H1 (cell line): ENCODE data around the gene PDXDC1. TPM values are rescaled to one million over a fixed set of nuclear protein-coding genes. Genes with fewer than 3 reads are reported as not detected.
"Not testable (repeated sequence)": the region's sequence is repeated elsewhere in the genome, so short reads cannot be mapped to it uniquely, and the experiment has no call there.

Source experiments
- CTCF ChIA-PET: fragments of 300-600 bp; sonication (Branson Sonifier 250); formaldehyde crosslinking; loops from one replicate; lab custom pipeline; 2021; ENCODE audit not compliant: partially characterized antibody; lab: Charles Lee
- POLR2A ChIA-PET: fragments of 300-600 bp; sonication (Branson Sonifier 250); formaldehyde crosslinking; loops from one replicate; lab custom pipeline; 2021; ENCODE audit warnings: inconsistent platforms; ENCODE audit not compliant: partially characterized antibody; lab: Charles Lee
- DNase-seq, 2 experiments: peaks; one replicate each; pipeline versions ENCODE4 v3.0.0 to v3.0.0-alpha.2; 2010 to 2022; ENCODE audit warnings: low spot score in 2 of 2, low read depth in 1 of 2, mixed read lengths in 1 of 2
- FAIRE-seq: peaks from 2 replicates; lab custom pipeline; 2011; peaks lifted over from hg19 to GRCh38; lab: Jason Lieb, UNC
- H2AFZ ChIP-seq: 2 replicates; pipeline ENCODE4 v1.8.1; 2012; ENCODE audit warnings: low read length, inconsistent platforms
- H2AK5ac ChIP-seq: 2 replicates; pipeline ENCODE4 v1.6.1; 2013; ENCODE audit warnings: low read depth, low read length
- H2BK120ac ChIP-seq: replicated peaks from 2 replicates; pipeline ENCODE3; 2013; ENCODE audit warnings: low read depth, low read length, inconsistent platforms
- H2BK12ac ChIP-seq: 2 replicates; pipeline ENCODE4 v1.6.1; 2013; ENCODE audit warnings: low read depth, low read length
- H2BK15ac ChIP-seq: 2 replicates; pipeline ENCODE4 v1.6.1; 2013; ENCODE audit warnings: low read length
- H2BK20ac ChIP-seq: 2 replicates; pipeline ENCODE4 v1.6.1; 2013; ENCODE audit warnings: low read length
- H2BK5ac ChIP-seq: 2 replicates; pipeline ENCODE4 v1.6.1; 2013; ENCODE audit warnings: low read depth, low read length
- H3K14ac ChIP-seq: 2 replicates; pipeline ENCODE4 v1.6.1; 2013; ENCODE audit warnings: inconsistent platforms; ENCODE audit not compliant: insufficient read length
- H3K18ac ChIP-seq: 2 replicates; pipeline ENCODE4 v1.6.1; 2013; ENCODE audit warnings: low read length; ENCODE audit errors: extremely low read depth
- H3K23ac ChIP-seq: 2 replicates; pipeline ENCODE4 v1.6.1; 2013; ENCODE audit warnings: inconsistent platforms; ENCODE audit not compliant: insufficient read length
- H3K23me2 ChIP-seq: 2 replicates; pipeline ENCODE4 v1.6.1; 2013; ENCODE audit warnings: low read depth, low read length
- H3K27ac ChIP-seq: 2 replicates; pipeline ENCODE4 v1.6.1; 2011; ENCODE audit warnings: low read depth, low read length, inconsistent platforms
- H3K27me3 ChIP-seq, 4 experiments: replicated peaks in 1 of 4; 1 replicate in 1 of 4; 2 replicates in 3 of 4; pipeline versions ENCODE4 v1.6.1 to v1.8.1; 2011 to 2013; ENCODE audit warnings: low read length in 3 of 4, mild to moderate bottlenecking in 3 of 4, inconsistent platforms in 2 of 4, mixed read lengths in 2 of 4, moderate library complexity in 1 of 4; ENCODE audit not compliant: control insufficient read depth in 3 of 4, insufficient read depth in 3 of 4; ENCODE audit errors: extremely low read depth in 1 of 4
- H3K36me3 ChIP-seq, 4 experiments: 2 replicates each; pipeline versions ENCODE4 v1.6.1 to v1.8.1; 2011 to 2013; ENCODE audit warnings: mild to moderate bottlenecking in 4 of 4, low read length in 3 of 4, moderate library complexity in 2 of 4, control low read depth in 1 of 4, inconsistent platforms in 1 of 4; ENCODE audit not compliant: insufficient read depth in 4 of 4, control insufficient read depth in 2 of 4
- H3K4ac ChIP-seq: replicated peaks from 2 replicates; pipeline ENCODE3; 2013; ENCODE audit warnings: low read length, low read depth, mixed read lengths, inconsistent platforms; ENCODE audit not compliant: insufficient read length
- H3K4me1 ChIP-seq, 4 experiments: replicated peaks in 1 of 4; 1 replicate in 1 of 4; 2 replicates in 3 of 4; pipeline versions ENCODE4 v1.6.1 to v1.8.1; 2011 to 2013; ENCODE audit warnings: low read length in 3 of 4, inconsistent platforms in 2 of 4, mixed read lengths in 1 of 4; ENCODE audit not compliant: insufficient read depth in 4 of 4, control insufficient read depth in 3 of 4
- H3K4me2 ChIP-seq, 2 experiments: 2 replicates each; pipeline versions ENCODE4 v1.6.1 to v1.8.1; 2011 to 2013; ENCODE audit warnings: low read depth in 2 of 2, low read length in 2 of 2, control low read depth in 1 of 2, inconsistent platforms in 1 of 2, mild to moderate bottlenecking in 1 of 2; ENCODE audit not compliant: insufficient read depth in 1 of 2
- H3K4me3 ChIP-seq, 4 experiments: fragments of 200-600, 300-600 bp in 1 of 4; sonication (generic), shearing (Covaris generic), sonication (Bioruptor Twin) in 1 of 4; 2 replicates each; pipeline versions ENCODE4 v1.5.1 to v1.8.1; 2011 to 2016; ENCODE audit warnings: low read length in 4 of 4, low read depth in 3 of 4, control low read depth in 2 of 4, inconsistent platforms in 2 of 4, mild to moderate bottlenecking in 2 of 4, mixed read lengths in 1 of 4, moderate library complexity in 1 of 4; ENCODE audit not compliant: insufficient read depth in 2 of 4; ENCODE audit errors: extremely low read depth in 1 of 4
- H3K56ac ChIP-seq: replicated peaks from 2 replicates; pipeline ENCODE3; 2013; ENCODE audit warnings: low read depth, mild to moderate bottlenecking, mixed read lengths, low read length, inconsistent platforms; ENCODE audit not compliant: insufficient read length
- H3K79me1 ChIP-seq: 2 replicates; pipeline ENCODE4 v1.6.1; 2013; ENCODE audit warnings: low read depth, low read length, control low read depth
- H3K79me2 ChIP-seq, 2 experiments: 2 replicates each; pipeline versions ENCODE4 v1.6.1 to v1.8.1; 2012 to 2013; ENCODE audit warnings: low read length in 2 of 2, mild to moderate bottlenecking in 2 of 2, inconsistent platforms in 1 of 2; ENCODE audit not compliant: insufficient read depth in 2 of 2, control insufficient read depth in 1 of 2
- H3K9ac ChIP-seq, 4 experiments: replicated peaks in 1 of 4; 1 replicate in 1 of 4; 2 replicates in 3 of 4; pipeline versions ENCODE4 v1.6.1 to v1.8.1; 2011 to 2013; ENCODE audit warnings: low read depth in 3 of 4, low read length in 3 of 4, control low read depth in 2 of 4, mild to moderate bottlenecking in 2 of 4, moderate library complexity in 2 of 4, inconsistent platforms in 1 of 4; ENCODE audit errors: extremely low read depth in 1 of 4
- H3K9me3 ChIP-seq, 2 experiments: 2 replicates each; pipeline versions ENCODE4 v1.6.1 to v1.8.1; 2012 to 2013; ENCODE audit warnings: mild to moderate bottlenecking in 2 of 2, moderate library complexity in 2 of 2, control low read depth in 1 of 2, inconsistent platforms in 1 of 2, low read depth in 1 of 2, low read length in 1 of 2, mixed read lengths in 1 of 2; ENCODE audit not compliant: insufficient read depth in 2 of 2
- H4K20me1 ChIP-seq, 2 experiments: replicated peaks in 1 of 2; 2 replicates each; pipeline versions ENCODE3 to v1.8.1; 2011 to 2013; ENCODE audit warnings: inconsistent platforms in 2 of 2, low read length in 2 of 2, mild to moderate bottlenecking in 1 of 2; ENCODE audit not compliant: insufficient read depth in 2 of 2, control insufficient read depth in 1 of 2
- H4K5ac ChIP-seq: 2 replicates; pipeline ENCODE4 v1.6.1; 2013; ENCODE audit warnings: low read length, low read depth, mixed read lengths, inconsistent platforms; ENCODE audit not compliant: insufficient read length
- H4K8ac ChIP-seq: 2 replicates; pipeline ENCODE4 v1.8.0; 2013; ENCODE audit warnings: mild to moderate bottlenecking, moderate library complexity, low read length, inconsistent platforms; ENCODE audit not compliant: insufficient read depth; ENCODE audit errors: extremely low read depth
- H4K91ac ChIP-seq: replicated peaks from 2 replicates; pipeline ENCODE3; 2013; ENCODE audit warnings: low read length, mixed read lengths, inconsistent platforms; ENCODE audit not compliant: insufficient read length
- WGBS, 2 experiments: shearing (Covaris generic) in 1 of 2; methylation state at CpG; one replicate each; pipeline versions ENCODE4 v1.1.6 to v1.1.7; 2013 to 2015; ENCODE audit warnings: low lambda C conversion rate in 2 of 2, mixed read lengths in 2 of 2, inconsistent platforms in 1 of 2, low coverage in 1 of 2, missing lambda C conversion rate in 1 of 2; ENCODE audit not compliant: insufficient replicate concordance in 2 of 2, insufficient coverage in 1 of 2, insufficient read length in 1 of 2; ENCODE audit errors: extremely low coverage in 1 of 2, missing lambda C conversion rate in 1 of 2; 5-methylcytosine and 5-hydroxymethylcytosine counted together
- polyA plus RNA-seq, 7 experiments: library from polyadenylated mRNA; depleted of rRNA in 3 of 7; stranded (reverse) in 5 of 7; unstranded in 2 of 7; fragments of >200 nt in 5 of 7; fragments of 200-250 nt in 2 of 7; gene quantifications; 1 replicate in 5 of 7; 2 replicates in 1 of 7; 4 replicates in 1 of 7; pipeline versions ENCODE4 v1.2.1 to v1.2.3, GENCODE V29; 2011 to 2013; ENCODE audit warnings: missing spikeins in 2 of 7, mixed read lengths in 2 of 7
- total RNA-seq: library from RNA; stranded (reverse); fragmentation: NEBNext Ultra II Directional; extraction: Animal tissue kit (Norgen Biotek cat#: 25700); gene quantifications from 2 replicates; pipeline ENCODE4 v1.2.1, GENCODE V29; 2021

PDXDC1 gene
- total and polyA plus RNA-seq, 2 of the 8 experiments (the other 6 are each of a cell fraction or from before 2014, with no cell fraction given) = 56.6 to 118 TPM

- H3K27ac ChIP-seq, H2AFZ ChIP-seq, DNase-seq, H3K4me2 ChIP-seq, H3K79me1 ChIP-seq, H3K23me2 ChIP-seq, H2AK5ac ChIP-seq, H3K56ac ChIP-seq, H3K9ac ChIP-seq, CTCF ChIA-PET, H2BK15ac ChIP-seq, H3K36me3 ChIP-seq, H2BK20ac ChIP-seq, H4K91ac ChIP-seq, H3K9me3 ChIP-seq, H3K18ac ChIP-seq, H3K4ac ChIP-seq, H3K23ac ChIP-seq, H3K4me3 ChIP-seq, H3K14ac ChIP-seq, FAIRE-seq, H3K27me3 ChIP-seq, H4K20me1 ChIP-seq, H4K8ac ChIP-seq, POLR2A ChIA-PET, H2BK5ac ChIP-seq, H4K5ac ChIP-seq, H2BK12ac ChIP-seq, H2BK120ac ChIP-seq: not testable (repeated sequence)
- Histone ChIP-seq H3K4me1 (peaks cover 4 to 16% (median 11%) of the 10 kb centered on the region in 4 experiments), H3K79me2 (peaks cover 7 to 49% of the 10 kb centered on the region in 2 experiments; a peak in 3 of 4 replicates)
- 96% methylated on average over 11 of the region's 12 CpGs; no CpG with 5 or more reads in 1 of the 2 experiments for WGBS, 2 experiments
Observed at GRCh38 chr16:15149260-15149659, 174.4 kb downstream of the PDXDC1 start.
